Fibroblast of lung (primary cell): ENCODE results near the gene MOCS3.

Source experiments
- EZH2 ChIP-seq: IDR thresholded peaks from 2 replicates; pipeline ENCODE4 v1.5.1; 2012; ENCODE audit warnings: low read length, control low read depth, mild to moderate bottlenecking; ENCODE audit errors: missing control alignments
- TF ChIP-seq, protein P1 (sequence below), 2 donors: IDR thresholded peaks in 1 of 2; conservative IDR thresholded peaks in 1 of 2; 1 replicate in 1 of 2; 2 replicates in 1 of 2; pipeline ENCODE4 v1.5.1; 2011 to 2012; ENCODE audit warnings: low read length in 2 of 2, control low read depth in 1 of 2, inconsistent platforms in 1 of 2, low read depth in 1 of 2, mild to moderate bottlenecking in 1 of 2

DNA sequence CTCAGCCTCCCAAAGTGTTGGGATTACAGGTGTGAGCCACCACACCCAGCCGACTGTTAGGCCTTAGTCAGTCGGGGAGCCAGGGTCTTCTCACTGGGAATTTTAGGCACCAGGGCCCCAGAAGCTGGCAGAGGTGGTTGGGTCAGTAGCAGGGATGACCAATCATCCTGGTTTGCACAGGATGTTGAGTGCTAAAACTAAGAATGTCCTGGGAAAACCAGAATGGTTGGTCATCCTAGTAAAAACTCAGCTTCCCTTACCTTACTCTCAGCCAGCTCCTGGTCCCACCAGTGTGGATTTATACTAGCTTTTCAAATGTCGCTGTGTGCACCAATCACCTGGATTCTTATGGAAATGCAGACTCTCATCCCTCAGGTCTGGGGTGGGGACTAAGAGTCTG lies 32.5 kb downstream of the MOCS3 start:
- TF ChIP-seq, protein P1, sequence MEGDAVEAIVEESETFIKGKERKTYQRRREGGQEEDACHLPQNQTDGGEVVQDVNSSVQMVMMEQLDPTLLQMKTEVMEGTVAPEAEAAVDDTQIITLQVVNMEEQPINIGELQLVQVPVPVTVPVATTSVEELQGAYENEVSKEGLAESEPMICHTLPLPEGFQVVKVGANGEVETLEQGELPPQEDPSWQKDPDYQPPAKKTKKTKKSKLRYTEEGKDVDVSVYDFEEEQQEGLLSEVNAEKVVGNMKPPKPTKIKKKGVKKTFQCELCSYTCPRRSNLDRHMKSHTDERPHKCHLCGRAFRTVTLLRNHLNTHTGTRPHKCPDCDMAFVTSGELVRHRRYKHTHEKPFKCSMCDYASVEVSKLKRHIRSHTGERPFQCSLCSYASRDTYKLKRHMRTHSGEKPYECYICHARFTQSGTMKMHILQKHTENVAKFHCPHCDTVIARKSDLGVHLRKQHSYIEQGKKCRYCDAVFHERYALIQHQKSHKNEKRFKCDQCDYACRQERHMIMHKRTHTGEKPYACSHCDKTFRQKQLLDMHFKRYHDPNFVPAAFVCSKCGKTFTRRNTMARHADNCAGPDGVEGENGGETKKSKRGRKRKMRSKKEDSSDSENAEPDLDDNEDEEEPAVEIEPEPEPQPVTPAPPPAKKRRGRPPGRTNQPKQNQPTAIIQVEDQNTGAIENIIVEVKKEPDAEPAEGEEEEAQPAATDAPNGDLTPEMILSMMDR (conservative IDR thresholded peaks at IDR 0.05 in 1 of 2, IDR thresholded peaks at IDR 0.05 in 1 of 2; ENCODE audit: low read depth in 1 of 2, low read length in 2 of 2): no peak
- no peak for TF ChIP-seq EZH2
